HepG2 (cell line): Measurements from ENCODE around the gene FRMPD2. TPM values are rescaled to one million over a fixed set of nuclear protein-coding genes. Genes with fewer than 3 reads are reported as not detected.

Experiments
- ATAC-seq: fragments of 200-7000 bp; cut with Tn5 transposase; 3 replicates; pipeline ENCODE4 v1.9.1; 2020; ENCODE audit warnings: mild to moderate bottlenecking, moderate library complexity
- BruUV-seq: library from RNA; stranded (reverse); fragments of 400-500 nt; replicated peaks from 2 replicates; lab custom pipeline; 2021; lab: Mats Ljungman, UMichigan
- CTCF ChIA-PET: fragments of 300-600 bp; formaldehyde crosslinking; extraction: SDS; loops from one replicate; lab custom pipeline; 2021; ENCODE audit warnings: low total read pairs, inconsistent platforms, low intra/inter-chr PET ratio; lab: Yijun Ruan, JAX
- POLR2A ChIA-PET: fragments of 350-600 bp; sonication (Branson Sonifier 250); formaldehyde crosslinking; loops from one replicate; lab custom pipeline; 2020; ENCODE audit warnings: antibody characterized with exemption, inconsistent platforms; lab: Yijun Ruan, JAX
- DNase-seq: peaks from one replicate; pipeline ENCODE4 v3.0.0-alpha.2; 2015; ENCODE audit warnings: low spot score
- FAIRE-seq: peaks from 3 replicates; lab custom pipeline; 2011; peaks lifted over from hg19 to GRCh38; lab: Jason Lieb, UNC
- H2AFZ ChIP-seq: one replicate; pipeline ENCODE4 v1.6.1; 2011; ENCODE audit warnings: low read length, inconsistent platforms
- H3K27ac ChIP-seq: fragments of 300-600 bp; 3 replicates; pipeline ENCODE4 v1.8.0; 2011; ENCODE audit warnings: mixed run types, mild to moderate bottlenecking, mixed read lengths, low read length, inconsistent platforms; ENCODE audit not compliant: insufficient read depth; ENCODE audit errors: extremely low read length
- H3K27me3 ChIP-seq, 2 experiments: fragments of 200-600 bp in 1 of 2; 2 replicates in 1 of 2; 3 replicates in 1 of 2; pipeline versions ENCODE4 v1.6.0 to v1.8.0; 2011; ENCODE audit warnings: low read length in 2 of 2, mild to moderate bottlenecking in 2 of 2, moderate library complexity in 2 of 2, inconsistent platforms in 1 of 2; ENCODE audit not compliant: insufficient read depth in 2 of 2, control insufficient read depth in 1 of 2
- H3K36me3 ChIP-seq, 2 experiments: fragments of 200-600 bp in 1 of 2; replicated peaks in 1 of 2; 2 replicates in 1 of 2; 3 replicates in 1 of 2; pipeline versions ENCODE4 v1.5.1 to v1.8.0; 2011; ENCODE audit warnings: low read length in 2 of 2, inconsistent platforms in 1 of 2; ENCODE audit not compliant: insufficient read depth in 2 of 2, control insufficient read depth in 1 of 2
- H3K4me1 ChIP-seq: 2 replicates; pipeline ENCODE4 v1.5.1; 2012; ENCODE audit warnings: low read length, inconsistent platforms; ENCODE audit not compliant: insufficient read depth
- H3K4me2 ChIP-seq: 2 replicates; pipeline ENCODE4 v1.6.0; 2011; ENCODE audit warnings: low read depth, low read length, inconsistent platforms
- H3K4me3 ChIP-seq, 3 experiments: fragments of 200-600 bp in 1 of 3; sonication (generic), shearing (Covaris generic) in 1 of 3; replicated peaks in 1 of 3; 2 replicates each; pipeline ENCODE4 v1.5.1; 2011 to 2016; ENCODE audit warnings: low read length in 3 of 3, inconsistent platforms in 2 of 3, low read depth in 2 of 3, mild to moderate bottlenecking in 2 of 3, control low read depth in 1 of 3, mixed read lengths in 1 of 3; ENCODE audit not compliant: insufficient read depth in 1 of 3
- H3K79me2 ChIP-seq: one replicate; pipeline ENCODE4 v1.6.1; 2011; ENCODE audit warnings: low read length, inconsistent platforms; ENCODE audit not compliant: insufficient read depth
- H3K9ac ChIP-seq: 2 replicates; pipeline ENCODE4 v1.6.0; 2011; ENCODE audit warnings: mild to moderate bottlenecking, low read depth, low read length, inconsistent platforms; ENCODE audit not compliant: insufficient read depth
- H3K9me3 ChIP-seq: 2 replicates; pipeline ENCODE4 v1.5.1; 2012; ENCODE audit warnings: mild to moderate bottlenecking, low read length
- H4K20me1 ChIP-seq: 2 replicates; pipeline ENCODE4 v1.6.0; 2011; ENCODE audit warnings: inconsistent platforms, mild to moderate bottlenecking, low read length, moderate library complexity; ENCODE audit not compliant: insufficient read depth
- GZF1 ChIP-seq: sonication (generic); formaldehyde crosslinking; IDR thresholded peaks from 2 replicates; pipeline ENCODE4 v1.5.1; 2020; ENCODE audit warnings: mild to moderate bottlenecking, missing genetic modification reagents
- MLLT10 ChIP-seq: sonication (generic); formaldehyde crosslinking; IDR thresholded peaks from 2 replicates; pipeline ENCODE4 v1.4.0; 2020; ENCODE audit warnings: missing genetic modification reagents
- NR2F1 ChIP-seq, 2 experiments: fragments of 450-650 bp in 1 of 2; formaldehyde crosslinking in 1 of 2; IDR thresholded peaks; 2 replicates each; pipeline versions ENCODE4 v1.5.0 to v1.6.1; 2016 to 2020; ENCODE audit warnings: mild to moderate bottlenecking in 1 of 2, missing compliant biosample characterization in 1 of 2, missing genetic modification reagents in 1 of 2, moderate library complexity in 1 of 2
- PAF1 ChIP-seq: IDR thresholded peaks from 2 replicates; pipeline ENCODE4 v1.6.1; 2016; ENCODE audit warnings: missing genetic modification reagents, missing compliant biosample characterization
- PAX8 ChIP-seq: sonication (generic); formaldehyde crosslinking; IDR thresholded peaks from 2 replicates; pipeline ENCODE4 v1.8.0; 2022; ENCODE audit warnings: mild to moderate bottlenecking, missing genetic modification reagents, borderline replicate concordance
- XRCC5 ChIP-seq: fragments of 200-400 bp; formaldehyde crosslinking; optimal IDR thresholded peaks from 2 replicates; pipeline ENCODE3; 2017; ENCODE audit warnings: mild to moderate bottlenecking, low read length
- ZFX ChIP-seq: sonication (generic); formaldehyde crosslinking; IDR thresholded peaks from 2 replicates; pipeline ENCODE4 v1.4.0; 2020; ENCODE audit warnings: mild to moderate bottlenecking, low read depth, missing genetic modification reagents, moderate library complexity
- ZNF230 ChIP-seq: sonication (generic); formaldehyde crosslinking; IDR thresholded peaks from 2 replicates; pipeline ENCODE4 v1.4.0; 2020; ENCODE audit warnings: mild to moderate bottlenecking, missing genetic modification reagents
- ZSCAN25 ChIP-seq: sonication (generic); formaldehyde crosslinking; IDR thresholded peaks from 2 replicates; pipeline ENCODE4 v1.8.0; 2022; ENCODE audit warnings: mild to moderate bottlenecking, missing genetic modification reagents
- WGBS: methylation state at CpG from one replicate; pipeline ENCODE4 v1.1.6; 2017; ENCODE audit warnings: low lambda C conversion rate; 5-methylcytosine and 5-hydroxymethylcytosine counted together
- in situ Hi-C: cut with HindIII; loops from 2 replicates; pipeline ENCODE4 v1.10.0; 2017; ENCODE audit warnings: low pct_unique_long_range_greater_than_20kb; ENCODE audit not compliant: extremely low pct_ligation_motif_present
- intact Hi-C: fragments of 100-400 bp; cut with micrococcal nuclease; formaldehyde crosslinking; loops from one replicate; pipeline ENCODE4 v1.10.0; 2022; ENCODE audit not compliant: unreplicated experiment
- polyA plus RNA-seq, 8 experiments: library from polyadenylated mRNA; depleted of rRNA in 3 of 8; stranded (reverse) in 7 of 8; unstranded in 1 of 8; fragments of >200 nt; fragmentation: Illumina TruSeq in 4 of 8; extraction: Trizol in 4 of 8; gene quantifications; 2 replicates each; pipeline versions ENCODE4 v1.2.1 to v1.2.3, GENCODE V29; 2011 to 2016; ENCODE audit warnings: low read depth in 4 of 8, missing spikeins in 1 of 8, mixed read lengths in 1 of 8; ENCODE audit not compliant: insufficient read depth in 1 of 8
- total RNA-seq, 5 experiments: library from RNA; depleted of rRNA; stranded (reverse); fragments of >200 nt; fragmentation: Illumina TruSeq; extraction: Trizol; gene quantifications; 2 replicates each; pipeline ENCODE4 v1.2.3, GENCODE V29; 2016; ENCODE audit warnings: low read depth in 1 of 5
- TF ChIP-seq, protein P1 (sequence below): sonication (generic); formaldehyde crosslinking; IDR thresholded peaks from 2 replicates; pipeline ENCODE4 v1.8.0; 2022; ENCODE audit warnings: missing genetic modification reagents, low read depth, mild to moderate bottlenecking, borderline replicate concordance
- TF ChIP-seq, protein P2 (sequence below): sonication (generic); formaldehyde crosslinking; IDR thresholded peaks from 2 replicates; pipeline ENCODE4 v1.8.0; 2022; ENCODE audit warnings: mild to moderate bottlenecking, missing genetic modification reagents, moderate library complexity
- TF ChIP-seq, protein P3 (sequence below): sonication (generic); formaldehyde crosslinking; IDR thresholded peaks from 2 replicates; pipeline ENCODE4 v1.8.1; 2023; ENCODE audit warnings: missing genetic modification reagents, inconsistent platforms, borderline replicate concordance
- TF ChIP-seq, protein P4 (sequence below): sonication (generic); formaldehyde crosslinking; conservative IDR thresholded peaks from 2 replicates; pipeline ENCODE4 v1.4.0; 2020; ENCODE audit warnings: mild to moderate bottlenecking, missing genetic modification reagents, moderate library complexity

Gene FRMPD2
- total and polyA plus RNA-seq, 2 of the 13 experiments (the other 11 are each of a cell fraction or from before 2014, with no cell fraction given), result 0.45 to 1.3 TPM

DNA sequence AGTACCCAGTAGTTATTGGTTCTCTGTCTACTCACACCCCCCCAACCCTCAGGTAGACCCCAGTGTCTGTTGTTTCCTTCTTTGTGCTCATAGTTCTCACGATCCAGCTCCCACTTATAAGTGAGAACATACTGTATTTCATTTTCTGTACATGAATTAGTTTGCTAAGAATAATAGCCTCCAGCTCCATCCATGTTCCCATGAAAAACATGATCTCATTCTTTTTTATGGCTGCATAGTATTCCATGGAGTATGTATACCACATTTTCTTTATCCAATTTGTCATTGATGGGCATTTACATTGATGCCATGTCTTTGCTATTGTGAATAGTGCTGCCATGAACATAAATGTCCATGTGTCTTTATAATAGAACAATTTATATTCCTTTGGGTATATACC is 2.6 kb upstream of the FRMPD2 start:
- ATAC-seq (no peak), DNase-seq (no peak), FAIRE-seq (no peak)
- Histone ChIP-seq H3K4me3 (no peak overlapping the region), H4K20me1 (no peaks in the 10 kb centered on the region), H3K27me3 (peaks cover 0 to 2% of the 10 kb centered on the region in 2 experiments; a peak in 1 of 5 replicates), H3K4me2 (no peak overlapping the region), H2AFZ (no peak overlapping the region), H3K27ac (no peak overlapping the region), H3K79me2 (no peaks in the 10 kb centered on the region), H3K9me3 (no peaks in the 10 kb centered on the region), H3K4me1 (peaks cover 13% of the 10 kb centered on the region), H3K36me3 (no peaks in the 10 kb centered on the region), H3K9ac (no peak overlapping the region)
- in situ Hi-C loops, result no loop called here
- POLR2A ChIA-PET, result no interaction called here
- CTCF ChIA-PET, result no interaction called here
- intact Hi-C loops, result no loop called here
- TF ChIP-seq, protein P1, sequence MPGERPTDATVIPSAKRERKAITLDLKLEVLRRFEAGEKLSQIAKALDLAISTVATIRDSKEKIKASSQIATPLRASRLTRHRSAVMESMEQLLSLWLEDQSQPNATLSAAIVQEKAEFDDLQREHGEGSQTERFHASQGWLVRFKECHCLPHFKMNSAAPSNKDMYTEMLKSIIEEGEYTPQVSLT, result no peak
- TF ChIP-seq XRCC5, result no peak
- TF ChIP-seq ZSCAN25 (CRISPR knock-in tag), result no peak
- TF ChIP-seq PAF1 (CRISPR knock-in tag), result no peak
- TF ChIP-seq NR2F1 (CRISPR knock-in tag; IDR thresholded peaks at IDR 0.05), result no peak
- TF ChIP-seq ZFX (CRISPR knock-in tag), result no peak
- TF ChIP-seq MLLT10 (CRISPR knock-in tag), result no peak
- TF ChIP-seq PAX8 (CRISPR knock-in tag), result no peak
- BruUV-seq, result no TSS peak
- WGBS, result 52% methylated on average over 1 of the region's 1 CpG

DNA sequence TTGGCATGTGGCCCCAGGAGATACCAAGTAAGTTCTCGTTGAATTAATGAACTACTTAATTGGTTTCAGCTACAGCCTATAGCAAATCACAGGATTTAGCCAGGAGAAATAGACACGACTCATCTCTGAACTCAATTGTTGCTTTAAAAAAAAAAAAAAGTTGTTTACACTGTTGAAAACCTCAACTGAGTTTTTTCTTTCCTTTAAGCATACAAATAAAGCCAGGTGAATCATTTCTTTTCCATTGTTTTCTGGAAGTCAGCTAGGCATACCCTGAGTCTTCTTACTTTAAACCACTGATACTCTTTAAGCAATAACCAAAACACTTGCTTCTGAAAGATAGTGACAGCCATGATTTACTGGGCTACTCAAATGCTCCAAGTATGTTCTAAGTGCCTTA is 755 bp downstream of the FRMPD2 start:
- H3K9me3 ChIP-seq, result no peaks in the 10 kb centered on the region
- DNase-seq (no peak), ATAC-seq (no peak), FAIRE-seq (no peak)
- no peaks in the 10 kb centered on the region for H3K36me3 ChIP-seq
- 26% methylated on average over 2 of the region's 2 CpGs for WGBS
- POLR2A ChIA-PET, result no interaction called here
- H3K4me2 ChIP-seq, result no peak overlapping the region
- no peaks in the 10 kb centered on the region for H4K20me1 ChIP-seq
- in situ Hi-C loops, result no loop called here
- H3K79me2 ChIP-seq, result no peaks in the 10 kb centered on the region
- H3K27ac ChIP-seq, result no peak overlapping the region
- CTCF ChIA-PET, result no interaction called here
- peaks cover 13% of the 10 kb centered on the region for H3K4me1 ChIP-seq
- BruUV-seq, result no TSS peak
- peaks cover 0 to 2% of the 10 kb centered on the region in 2 experiments; a peak in 1 of 5 replicates for H3K27me3 ChIP-seq
- H3K9ac ChIP-seq, result no peak overlapping the region
- no peak overlapping the region for H2AFZ ChIP-seq
- no peak overlapping the region for H3K4me3 ChIP-seq
- intact Hi-C loops, result no loop called here
- TF ChIP-seq, protein P2, sequence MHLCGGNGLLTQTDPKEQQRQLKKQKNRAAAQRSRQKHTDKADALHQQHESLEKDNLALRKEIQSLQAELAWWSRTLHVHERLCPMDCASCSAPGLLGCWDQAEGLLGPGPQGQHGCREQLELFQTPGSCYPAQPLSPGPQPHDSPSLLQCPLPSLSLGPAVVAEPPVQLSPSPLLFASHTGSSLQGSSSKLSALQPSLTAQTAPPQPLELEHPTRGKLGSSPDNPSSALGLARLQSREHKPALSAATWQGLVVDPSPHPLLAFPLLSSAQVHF, result no peak
- TF ChIP-seq, protein P3, sequence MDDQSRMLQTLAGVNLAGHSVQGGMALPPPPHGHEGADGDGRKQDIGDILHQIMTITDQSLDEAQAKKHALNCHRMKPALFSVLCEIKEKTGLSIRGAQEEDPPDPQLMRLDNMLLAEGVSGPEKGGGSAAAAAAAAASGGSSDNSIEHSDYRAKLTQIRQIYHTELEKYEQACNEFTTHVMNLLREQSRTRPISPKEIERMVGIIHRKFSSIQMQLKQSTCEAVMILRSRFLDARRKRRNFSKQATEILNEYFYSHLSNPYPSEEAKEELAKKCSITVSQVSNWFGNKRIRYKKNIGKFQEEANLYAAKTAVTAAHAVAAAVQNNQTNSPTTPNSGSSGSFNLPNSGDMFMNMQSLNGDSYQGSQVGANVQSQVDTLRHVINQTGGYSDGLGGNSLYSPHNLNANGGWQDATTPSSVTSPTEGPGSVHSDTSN (CRISPR knock-in tag), result no peak
- TF ChIP-seq GZF1 (CRISPR knock-in tag) (no peak), ZNF230 (no peak)
- TF ChIP-seq, protein P4, sequence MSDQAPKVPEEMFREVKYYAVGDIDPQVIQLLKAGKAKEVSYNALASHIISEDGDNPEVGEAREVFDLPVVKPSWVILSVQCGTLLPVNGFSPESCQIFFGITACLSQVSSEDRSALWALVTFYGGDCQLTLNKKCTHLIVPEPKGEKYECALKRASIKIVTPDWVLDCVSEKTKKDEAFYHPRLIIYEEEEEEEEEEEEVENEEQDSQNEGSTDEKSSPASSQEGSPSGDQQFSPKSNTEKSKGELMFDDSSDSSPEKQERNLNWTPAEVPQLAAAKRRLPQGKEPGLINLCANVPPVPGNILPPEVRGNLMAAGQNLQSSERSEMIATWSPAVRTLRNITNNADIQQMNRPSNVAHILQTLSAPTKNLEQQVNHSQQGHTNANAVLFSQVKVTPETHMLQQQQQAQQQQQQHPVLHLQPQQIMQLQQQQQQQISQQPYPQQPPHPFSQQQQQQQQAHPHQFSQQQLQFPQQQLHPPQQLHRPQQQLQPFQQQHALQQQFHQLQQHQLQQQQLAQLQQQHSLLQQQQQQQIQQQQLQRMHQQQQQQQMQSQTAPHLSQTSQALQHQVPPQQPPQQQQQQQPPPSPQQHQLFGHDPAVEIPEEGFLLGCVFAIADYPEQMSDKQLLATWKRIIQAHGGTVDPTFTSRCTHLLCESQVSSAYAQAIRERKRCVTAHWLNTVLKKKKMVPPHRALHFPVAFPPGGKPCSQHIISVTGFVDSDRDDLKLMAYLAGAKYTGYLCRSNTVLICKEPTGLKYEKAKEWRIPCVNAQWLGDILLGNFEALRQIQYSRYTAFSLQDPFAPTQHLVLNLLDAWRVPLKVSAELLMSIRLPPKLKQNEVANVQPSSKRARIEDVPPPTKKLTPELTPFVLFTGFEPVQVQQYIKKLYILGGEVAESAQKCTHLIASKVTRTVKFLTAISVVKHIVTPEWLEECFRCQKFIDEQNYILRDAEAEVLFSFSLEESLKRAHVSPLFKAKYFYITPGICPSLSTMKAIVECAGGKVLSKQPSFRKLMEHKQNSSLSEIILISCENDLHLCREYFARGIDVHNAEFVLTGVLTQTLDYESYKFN (CRISPR knock-in tag), result no peak
